Suprapubic skin (tissue), 4 donors: ENCODE data around the gene DLG3. TPM values are rescaled to one million over a fixed set of nuclear protein-coding genes. Genes with fewer than 3 reads are reported as not detected.

Experiments
- DNase-seq, 2 donors: peaks; one replicate each; pipeline ENCODE4 v3.0.0-alpha.2; 2019; ENCODE audit warnings: low spot score in 2 of 2
- H3K27ac ChIP-seq: fragments of 200-600 bp; sonication (generic); one replicate; pipeline ENCODE4 v1.5.1; 2019
- H3K27me3 ChIP-seq: fragments of 200-600 bp; sonication (generic); one replicate; pipeline ENCODE4 v1.5.1; 2019
- H3K36me3 ChIP-seq: fragments of 200-600 bp; sonication (generic); one replicate; pipeline ENCODE4 v1.5.1; 2019
- H3K4me1 ChIP-seq: fragments of 200-600 bp; sonication (generic); one replicate; pipeline ENCODE4 v1.5.1; 2019
- H3K4me3 ChIP-seq: fragments of 200-600 bp; sonication (generic); one replicate; pipeline ENCODE4 v1.5.1; 2019; ENCODE audit warnings: mild to moderate bottlenecking
- H3K9me3 ChIP-seq: fragments of 200-600 bp; sonication (generic); one replicate; pipeline ENCODE4 v1.5.1; 2019
- EP300 ChIP-seq: sonication (generic); formaldehyde crosslinking; IDR thresholded peaks from one replicate; pipeline ENCODE4 v1.6.1; 2017; ENCODE audit warnings: antibody characterized with exemption
- POLR2A ChIP-seq, 2 donors: fragments of 450-650 bp; IDR thresholded peaks; one replicate each; pipeline ENCODE4 v1.6.1; 2017; ENCODE audit warnings: antibody characterized with exemption in 2 of 2, mild to moderate bottlenecking in 2 of 2, moderate library complexity in 2 of 2
- POLR2AphosphoS5 ChIP-seq, 3 donors: sonication (generic); formaldehyde crosslinking; IDR thresholded peaks; one replicate each; pipeline ENCODE4 v1.6.1; 2017; ENCODE audit warnings: antibody characterized with exemption in 3 of 3
- WGBS: methylation state at CpG from one replicate; pipeline ENCODE4 v1.1.5; 2018; 5-methylcytosine and 5-hydroxymethylcytosine counted together
- total RNA-seq, 4 donors: library from RNA; depleted of rRNA; stranded (reverse); fragments of >200 nt; gene quantifications; one replicate each; pipeline ENCODE4 v1.1.0, GENCODE V29; 2016
- TF ChIP-seq, protein P1 (sequence below), 2 donors: fragments of 200-600 bp in 1 of 2; fragments of 450-650 bp in 1 of 2; sonication (generic) in 1 of 2; IDR thresholded peaks; one replicate each; pipeline ENCODE4 v1.5.1; 2016 to 2019; ENCODE audit warnings: antibody characterized with exemption in 2 of 2, mild to moderate bottlenecking in 1 of 2, moderate library complexity in 1 of 2

DLG3 gene
- total RNA-seq, 4 donors from 2014 or later: 12.8 to 42.1 (median 26.7) TPM

DNA sequence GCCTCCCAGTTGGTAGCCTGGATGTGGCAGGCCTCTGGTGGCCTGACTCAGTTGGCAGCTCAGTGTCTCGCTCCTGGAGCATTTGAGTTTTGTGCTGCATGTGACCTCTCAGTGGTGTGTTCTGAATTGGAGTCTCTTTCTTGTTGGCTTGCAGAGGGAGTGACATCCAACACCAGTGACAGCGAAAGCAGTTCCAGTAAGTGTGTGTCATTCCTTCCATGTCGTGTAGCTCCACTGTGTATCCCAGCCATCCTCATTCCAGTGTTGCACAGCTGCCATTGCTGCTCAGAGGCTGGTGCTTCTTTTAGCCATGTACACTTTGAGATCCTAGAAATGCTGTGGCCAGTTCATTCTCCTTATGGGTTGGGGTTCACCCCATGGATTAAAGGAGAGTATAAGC, 52.4 kb downstream of the DLG3 start:
- DNase-seq: no peak
- H3K4me3 ChIP-seq: no peak overlapping the region
- no peaks in the 10 kb centered on the region for H3K27me3 ChIP-seq
- no peak for TF ChIP-seq POLR2AphosphoS5 (IDR thresholded peaks at IDR 0.05)
- no peaks in the 10 kb centered on the region for H3K9me3 ChIP-seq
- H3K27ac ChIP-seq: no peak overlapping the region
- 80% methylated on average over 2 of the region's 3 CpGs for WGBS
- peaks cover 10% of the 10 kb centered on the region for H3K36me3 ChIP-seq
- no peaks in the 10 kb centered on the region for H3K4me1 ChIP-seq

DNA sequence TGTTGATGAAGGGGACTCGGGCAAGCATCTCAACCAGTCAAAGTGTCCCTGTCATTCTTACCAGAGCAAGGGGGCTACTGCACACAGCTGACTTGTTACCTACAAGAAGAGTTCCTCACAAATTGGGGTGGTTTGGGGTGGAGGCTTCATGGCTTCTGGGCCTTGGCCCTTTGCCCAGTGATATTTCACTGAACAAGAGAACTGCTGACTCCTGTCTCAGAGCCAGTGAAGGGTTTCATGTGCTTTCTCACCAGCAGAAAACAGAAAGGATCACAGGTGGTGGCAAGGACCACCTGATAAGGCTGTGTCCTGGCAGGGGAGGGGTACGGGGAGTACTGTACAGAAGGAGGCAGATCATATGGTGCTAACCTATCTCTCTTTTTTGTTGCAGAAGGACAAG, 53.5 kb downstream of the DLG3 start:
- H3K4me1 ChIP-seq: no peaks in the 10 kb centered on the region
- H3K27me3 ChIP-seq: no peaks in the 10 kb centered on the region
- TF ChIP-seq POLR2AphosphoS5 (IDR thresholded peaks at IDR 0.05) (no peak), EP300 (no peak), POLR2A (IDR thresholded peaks at IDR 0.05) (no peak)
- TF ChIP-seq, protein P1, sequence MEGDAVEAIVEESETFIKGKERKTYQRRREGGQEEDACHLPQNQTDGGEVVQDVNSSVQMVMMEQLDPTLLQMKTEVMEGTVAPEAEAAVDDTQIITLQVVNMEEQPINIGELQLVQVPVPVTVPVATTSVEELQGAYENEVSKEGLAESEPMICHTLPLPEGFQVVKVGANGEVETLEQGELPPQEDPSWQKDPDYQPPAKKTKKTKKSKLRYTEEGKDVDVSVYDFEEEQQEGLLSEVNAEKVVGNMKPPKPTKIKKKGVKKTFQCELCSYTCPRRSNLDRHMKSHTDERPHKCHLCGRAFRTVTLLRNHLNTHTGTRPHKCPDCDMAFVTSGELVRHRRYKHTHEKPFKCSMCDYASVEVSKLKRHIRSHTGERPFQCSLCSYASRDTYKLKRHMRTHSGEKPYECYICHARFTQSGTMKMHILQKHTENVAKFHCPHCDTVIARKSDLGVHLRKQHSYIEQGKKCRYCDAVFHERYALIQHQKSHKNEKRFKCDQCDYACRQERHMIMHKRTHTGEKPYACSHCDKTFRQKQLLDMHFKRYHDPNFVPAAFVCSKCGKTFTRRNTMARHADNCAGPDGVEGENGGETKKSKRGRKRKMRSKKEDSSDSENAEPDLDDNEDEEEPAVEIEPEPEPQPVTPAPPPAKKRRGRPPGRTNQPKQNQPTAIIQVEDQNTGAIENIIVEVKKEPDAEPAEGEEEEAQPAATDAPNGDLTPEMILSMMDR (IDR thresholded peaks at IDR 0.05): no peak
- DNase-seq: no peak
- no peaks in the 10 kb centered on the region for H3K9me3 ChIP-seq
- H3K36me3 ChIP-seq: peaks cover 10% of the 10 kb centered on the region
- H3K4me3 ChIP-seq: no peak overlapping the region
- WGBS: 84% methylated on average over 2 of the region's 2 CpGs
- H3K27ac ChIP-seq: no peak overlapping the region

DNA sequence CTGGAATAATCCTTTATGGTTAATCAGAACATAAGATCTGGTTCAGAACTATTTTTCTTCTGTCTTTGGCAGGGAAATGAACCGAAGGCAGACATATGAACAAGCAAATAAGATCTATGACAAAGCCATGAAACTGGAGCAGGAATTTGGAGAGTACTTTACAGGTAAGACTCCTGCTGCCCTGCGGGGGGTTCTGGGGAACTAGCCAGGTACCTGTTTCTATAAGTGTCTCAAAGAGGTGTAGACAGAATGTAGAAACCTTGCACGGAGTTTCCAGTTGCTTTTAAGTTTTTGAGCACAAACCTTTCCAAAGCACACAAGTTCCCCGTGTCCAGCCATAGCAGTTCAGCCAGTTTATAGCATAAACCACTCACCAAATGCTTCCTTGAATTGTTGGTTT, 56.2 kb downstream of the DLG3 start:
- no peak overlapping the region for H3K27ac ChIP-seq
- H3K4me1 ChIP-seq: no peaks in the 10 kb centered on the region
- DNase-seq: no peak
- H3K36me3 ChIP-seq: peaks cover 10% of the 10 kb centered on the region
- 78% methylated on average over 4 of the region's 4 CpGs for WGBS
- no peak overlapping the region for H3K4me3 ChIP-seq
- no peaks in the 10 kb centered on the region for H3K27me3 ChIP-seq
- H3K9me3 ChIP-seq: no peaks in the 10 kb centered on the region
- TF ChIP-seq POLR2A (IDR thresholded peaks at IDR 0.05) (no peak), POLR2AphosphoS5 (IDR thresholded peaks at IDR 0.05) (no peak), EP300 (no peak)
- TF ChIP-seq, protein P1 (IDR thresholded peaks at IDR 0.05): no peak

DNA sequence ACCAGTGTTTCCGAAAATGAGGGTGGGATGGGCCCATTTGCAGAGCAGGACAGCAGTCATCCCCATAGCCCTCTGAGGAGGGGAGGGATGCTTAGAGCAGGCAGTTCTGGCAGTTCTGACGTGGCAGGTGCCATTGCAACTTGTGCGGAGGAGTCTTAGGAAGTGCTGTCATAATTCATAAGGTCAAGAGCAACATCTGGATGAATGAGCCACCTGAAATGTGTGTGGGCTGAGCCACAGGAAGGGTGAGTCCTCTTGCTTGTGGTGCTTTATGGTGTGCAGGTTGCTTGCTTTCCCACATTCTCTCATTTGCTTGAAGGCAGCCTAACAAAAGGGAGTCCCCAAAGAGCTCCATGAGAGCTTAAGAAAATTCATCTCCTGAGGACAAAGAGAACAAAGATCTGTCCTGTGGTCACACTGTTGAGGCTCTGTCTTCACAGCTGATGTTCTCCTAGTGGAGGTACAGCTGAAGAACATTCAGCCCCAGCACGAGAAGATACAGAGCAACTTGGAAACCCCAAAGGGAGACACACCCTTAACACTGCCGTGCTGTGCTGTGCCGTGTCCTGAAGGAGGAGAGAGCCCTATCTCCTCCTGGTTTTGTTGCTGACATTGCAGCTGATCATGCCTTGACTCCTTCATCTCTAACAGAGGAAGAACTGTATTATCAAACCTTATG, 60.3 kb downstream of the DLG3 start:
- 66% methylated on average over 6 of the region's 6 CpGs for WGBS

DNA sequence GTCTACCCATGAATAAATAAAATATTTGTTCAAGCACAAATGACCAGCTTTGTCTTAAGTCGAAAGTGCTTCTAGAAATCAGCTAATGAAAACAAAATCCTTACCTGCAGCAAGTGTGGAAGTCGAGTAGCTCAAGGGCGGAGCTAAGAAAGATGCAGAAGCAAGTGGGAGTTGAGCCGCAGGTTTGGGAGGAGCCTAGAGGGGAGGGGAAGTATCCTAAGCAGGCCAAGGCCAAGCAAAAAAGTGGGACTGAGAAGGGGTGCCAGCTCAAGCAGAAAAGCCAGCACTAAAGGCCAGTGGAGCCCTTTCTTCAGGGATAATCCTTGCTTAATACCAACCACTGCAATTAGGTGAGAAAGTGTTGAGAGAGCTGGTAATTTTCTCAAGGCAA, 60.8 kb downstream of the DLG3 start:
- Histone ChIP-seq H3K4me1 (no peaks in the 10 kb centered on the region), H3K27me3 (no peaks in the 10 kb centered on the region), H3K27ac (no peak overlapping the region), H3K9me3 (no peaks in the 10 kb centered on the region), H3K4me3 (no peak overlapping the region), H3K36me3 (peaks cover 1% of the 10 kb centered on the region)
- TF ChIP-seq POLR2AphosphoS5 (IDR thresholded peaks at IDR 0.05) (no peak), POLR2A (IDR thresholded peaks at IDR 0.05) (no peak), EP300 (no peak)
- TF ChIP-seq, protein P1 (IDR thresholded peaks at IDR 0.05): no peak
- WGBS: 61% methylated on average over 4 of the region's 4 CpGs
- no peak for DNase-seq

More for the DNA sequence above, 60.3 kb downstream of the DLG3 start:
- Histone ChIP-seq H3K4me1 (no peaks in the 10 kb centered on the region), H3K36me3 (peaks cover 7% of the 10 kb centered on the region), H3K27ac (no peak overlapping the region), H3K9me3 (no peaks in the 10 kb centered on the region), H3K4me3 (no peak overlapping the region), H3K27me3 (no peaks in the 10 kb centered on the region)
- no peak for DNase-seq
- no peak for TF ChIP-seq EP300
- TF ChIP-seq, protein P1 (IDR thresholded peaks at IDR 0.05): no peak
- TF ChIP-seq POLR2AphosphoS5 (IDR thresholded peaks at IDR 0.05): no peak
- no peak for TF ChIP-seq POLR2A (IDR thresholded peaks at IDR 0.05)
